GM12875 (cell line): ENCODE data around the gene APOBEC2.

Experiments used
- H3K4me3 ChIP-seq: one replicate; pipeline ENCODE4 v1.5.1; 2011; ENCODE audit warnings: low read depth, low read length, control low read depth
- TF ChIP-seq, protein P1 (sequence below): IDR thresholded peaks from 2 replicates; pipeline ENCODE4 v1.5.1; 2011; ENCODE audit warnings: low read depth, mild to moderate bottlenecking, control low read depth, inconsistent platforms, low read length, moderate library complexity, borderline replicate concordance; ENCODE audit not compliant: insufficient read depth

The APOBEC2 gene

DNA sequence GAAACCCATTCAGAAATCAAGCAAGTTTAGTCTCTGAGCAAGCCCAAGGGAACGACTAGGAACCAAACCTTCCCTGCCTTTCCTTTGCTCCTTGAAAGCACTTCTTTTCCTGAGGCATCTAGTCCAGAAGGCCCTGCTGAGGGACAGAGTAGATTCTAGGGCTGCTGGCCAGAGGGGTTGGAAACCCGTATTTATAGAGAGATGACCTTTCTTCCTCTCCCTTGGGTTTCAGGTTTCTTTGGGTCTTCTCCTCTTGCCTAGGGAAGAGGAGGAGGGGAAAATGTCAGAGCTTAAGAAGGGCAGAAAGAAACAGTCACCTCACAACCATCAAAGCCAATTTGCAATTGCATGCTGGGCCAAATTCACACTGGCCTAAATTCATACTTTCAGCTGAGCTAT is 5.8 kb downstream of the APOBEC2 start:
- H3K4me3 ChIP-seq: no peak overlapping the region
- TF ChIP-seq, protein P1, sequence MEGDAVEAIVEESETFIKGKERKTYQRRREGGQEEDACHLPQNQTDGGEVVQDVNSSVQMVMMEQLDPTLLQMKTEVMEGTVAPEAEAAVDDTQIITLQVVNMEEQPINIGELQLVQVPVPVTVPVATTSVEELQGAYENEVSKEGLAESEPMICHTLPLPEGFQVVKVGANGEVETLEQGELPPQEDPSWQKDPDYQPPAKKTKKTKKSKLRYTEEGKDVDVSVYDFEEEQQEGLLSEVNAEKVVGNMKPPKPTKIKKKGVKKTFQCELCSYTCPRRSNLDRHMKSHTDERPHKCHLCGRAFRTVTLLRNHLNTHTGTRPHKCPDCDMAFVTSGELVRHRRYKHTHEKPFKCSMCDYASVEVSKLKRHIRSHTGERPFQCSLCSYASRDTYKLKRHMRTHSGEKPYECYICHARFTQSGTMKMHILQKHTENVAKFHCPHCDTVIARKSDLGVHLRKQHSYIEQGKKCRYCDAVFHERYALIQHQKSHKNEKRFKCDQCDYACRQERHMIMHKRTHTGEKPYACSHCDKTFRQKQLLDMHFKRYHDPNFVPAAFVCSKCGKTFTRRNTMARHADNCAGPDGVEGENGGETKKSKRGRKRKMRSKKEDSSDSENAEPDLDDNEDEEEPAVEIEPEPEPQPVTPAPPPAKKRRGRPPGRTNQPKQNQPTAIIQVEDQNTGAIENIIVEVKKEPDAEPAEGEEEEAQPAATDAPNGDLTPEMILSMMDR: no peak

- TF ChIP-seq, protein P1: no peak
- H3K4me3 ChIP-seq: no peak overlapping the region
These were observed 6.6 kb downstream of the APOBEC2 start for GRCh38 chr6:41059556-41059955.

DNA sequence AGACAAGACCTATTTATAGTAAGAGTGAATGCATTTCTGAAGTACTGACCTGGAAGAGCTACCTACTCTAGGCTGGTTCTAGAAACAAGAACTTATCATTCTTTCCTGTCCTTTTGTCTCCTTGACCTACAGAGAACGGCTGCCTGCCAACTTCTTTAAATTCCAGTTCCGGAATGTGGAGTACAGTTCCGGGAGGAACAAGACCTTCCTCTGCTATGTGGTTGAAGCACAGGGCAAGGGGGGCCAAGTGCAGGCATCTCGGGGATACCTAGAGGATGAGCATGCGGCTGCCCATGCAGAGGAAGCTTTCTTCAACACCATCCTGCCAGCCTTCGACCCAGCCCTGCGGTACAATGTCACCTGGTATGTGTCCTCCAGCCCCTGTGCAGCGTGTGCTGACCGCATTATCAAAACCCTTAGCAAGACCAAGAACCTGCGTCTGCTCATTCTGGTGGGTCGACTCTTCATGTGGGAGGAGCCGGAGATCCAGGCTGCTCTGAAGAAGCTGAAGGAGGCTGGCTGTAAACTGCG is 8.3 kb downstream of the APOBEC2 start:
- TF ChIP-seq, protein P1: no peak
- no peak overlapping the region for H3K4me3 ChIP-seq

DNA sequence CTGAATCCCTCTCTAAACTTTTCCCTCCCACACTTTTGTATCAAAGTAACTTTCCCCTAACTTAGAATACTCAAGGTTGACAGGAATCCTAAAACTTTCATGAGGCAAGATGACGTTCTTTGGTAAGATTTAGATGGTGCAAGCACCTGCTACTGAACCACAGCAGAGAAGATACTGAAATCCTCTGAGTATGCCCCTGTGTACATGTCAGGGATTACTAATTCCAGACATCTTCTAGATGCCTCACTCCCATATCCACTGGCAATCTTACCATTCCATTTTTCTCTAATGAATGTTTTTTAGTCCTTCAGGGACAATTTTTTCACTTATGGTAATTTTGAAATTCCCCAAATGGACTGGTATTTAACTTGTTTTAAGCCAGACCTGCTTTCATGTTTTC is 9.1 kb downstream of the APOBEC2 start:
- TF ChIP-seq, protein P1: no peak
- no peak overlapping the region for H3K4me3 ChIP-seq

- no peak overlapping the region for H3K4me3 ChIP-seq
- TF ChIP-seq, protein P1: no peak
These were observed 10.9 kb downstream of the APOBEC2 start for GRCh38 chr6:41063884-41064285.

DNA sequence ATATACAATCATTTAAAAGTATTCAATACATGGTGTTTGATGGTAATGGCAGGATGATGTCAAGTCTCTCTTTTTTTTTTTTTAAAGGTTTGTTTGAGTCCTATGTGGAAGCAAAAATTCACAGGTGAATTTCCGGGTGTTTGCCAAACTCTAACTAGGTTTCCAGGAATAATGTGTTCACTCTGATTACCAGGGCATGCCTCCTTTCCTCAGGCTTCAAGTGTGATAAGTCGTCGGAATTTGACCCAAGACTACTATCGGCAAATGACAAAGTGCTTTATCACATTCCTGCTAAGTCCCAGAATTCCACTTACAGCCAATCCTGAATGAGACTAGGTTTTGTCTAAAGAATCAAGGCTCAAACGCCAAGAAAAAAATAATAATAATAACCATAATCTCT is 11.8 kb downstream of the APOBEC2 start:
- TF ChIP-seq, protein P1: no peak
- no peak overlapping the region for H3K4me3 ChIP-seq

- no peak overlapping the region for H3K4me3 ChIP-seq
- TF ChIP-seq, protein P1: no peak
These were observed 12.6 kb downstream of the APOBEC2 start for GRCh38 chr6:41065550-41066026.
